Stimulated activated CD4-positive, alpha-beta T cell treated with anti-CD3 and anti-CD28 coated beads, TNF-alpha, amount 100 ng/mL, for 4 hours (primary cell): ENCODE results near the gene RNF123.

Experiments used
- DNase-seq, 3 experiments: peaks; one replicate each; pipeline ENCODE4 v3.0.0-alpha.2; 2020; ENCODE audit warnings: low read depth in 3 of 3

RNF123 gene

GRCh38 chr3:49750056-49750455 lies 60.7 kb downstream of the RNF123 start:
- no peak for DNase-seq

- no peak for DNase-seq
Observed at GRCh38 chr3:49751501-49751900, 62.1 kb downstream of the RNF123 start.

- no peak for DNase-seq
Observed at GRCh38 chr3:49754536-49754935, 65.2 kb downstream of the RNF123 start.

- no peak for DNase-seq
Observed at GRCh38 chr3:49756036-49756435, 66.7 kb downstream of the RNF123 start.

- DNase-seq, result no peak
Observed at GRCh38 chr3:49757197-49757596, 67.8 kb downstream of the RNF123 start.

GRCh38 chr3:49759226-49759625 lies 69.9 kb downstream of the RNF123 start:
- no peak for DNase-seq

GRCh38 chr3:49761661-49762060 lies 72.3 kb downstream of the RNF123 start:
- DNase-seq, result no peak

- DNase-seq, result no peak
Observed at GRCh38 chr3:49763981-49764380, 74.6 kb downstream of the RNF123 start.

GRCh38 chr3:49769286-49769915 lies 80.0 kb downstream of the RNF123 start:
- DNase-seq, result no peak

- no peak for DNase-seq
Observed at GRCh38 chr3:49769926-49770325, 80.6 kb downstream of the RNF123 start.
